PC-3 (cell line): ENCODE measurements around the gene AFDN.

Experiments
- CTCF ChIP-seq: fragments of 300-600 bp; sonication (generic); conservative IDR thresholded peaks from 2 replicates; pipeline ENCODE4 v1.5.1; 2017; ENCODE audit warnings: antibody characterized with exemption, low read depth, mild to moderate bottlenecking, low read length
- EZH2phosphoT487 ChIP-seq: fragments of 300-600 bp; sonication (generic); IDR thresholded peaks from 2 replicates; pipeline ENCODE4 v1.6.1; 2018; ENCODE audit warnings: mild to moderate bottlenecking, antibody characterized with exemption, low read length, borderline replicate concordance

DNA sequence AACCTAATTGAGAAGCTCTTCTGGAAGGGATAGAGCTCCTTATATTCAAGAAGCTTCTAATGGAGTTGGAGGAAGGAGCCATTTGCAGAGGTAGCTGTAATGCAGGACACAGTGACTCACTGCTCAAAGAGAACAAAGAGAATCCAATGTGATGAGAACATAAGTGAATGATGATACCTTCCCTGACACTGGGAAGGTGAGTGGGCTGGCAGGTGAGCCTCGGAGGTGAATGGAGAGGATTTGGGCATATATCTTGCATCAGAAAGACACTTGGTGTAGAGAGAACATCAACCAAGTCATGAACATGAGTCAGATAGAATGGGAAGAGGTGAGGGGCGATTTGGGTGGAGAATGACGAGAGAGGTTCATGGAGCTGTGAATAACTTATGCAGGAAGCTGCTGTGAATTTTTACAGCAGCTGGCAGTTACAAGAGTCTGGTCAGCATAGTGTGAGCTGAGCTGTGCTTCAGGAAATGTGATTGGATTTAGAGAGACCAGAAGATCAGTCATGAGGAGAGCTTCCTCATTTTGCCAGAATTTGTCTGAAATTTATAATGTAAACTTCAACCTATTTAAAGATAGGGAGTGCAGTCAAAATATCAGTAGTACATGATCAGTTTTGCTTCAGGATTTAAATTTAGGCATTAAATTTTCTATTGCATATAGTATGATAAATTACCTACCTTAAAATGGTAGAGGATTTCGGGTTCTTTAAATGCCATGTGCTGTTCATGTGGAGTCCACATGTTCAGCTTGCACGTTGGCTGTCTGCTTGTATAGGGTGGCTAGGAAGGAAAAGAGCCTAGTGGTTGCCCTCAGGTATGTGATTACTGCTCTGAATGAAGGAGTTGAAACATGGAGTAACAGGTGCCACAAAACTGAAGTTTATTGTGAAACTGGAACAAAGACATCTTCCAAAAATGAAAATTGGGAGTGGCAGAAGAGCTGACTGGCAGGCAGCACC, 111.5 kb downstream of the AFDN start:
- TF ChIP-seq CTCF (no peak), EZH2phosphoT487 (no peak)
